Muscle layer of colon (tissue), 2 donors: ENCODE results near the gene CKAP5.

Source experiments
- H3K27ac ChIP-seq: one replicate; pipeline ENCODE4 v1.7.0; 2013; ENCODE audit warnings: low read depth, mild to moderate bottlenecking, low read length, moderate library complexity
- H3K27me3 ChIP-seq, 2 donors: one replicate each; pipeline ENCODE4 v1.7.0; 2013; ENCODE audit warnings: low read length in 2 of 2, mild to moderate bottlenecking in 2 of 2; ENCODE audit not compliant: insufficient read depth in 2 of 2, control insufficient read depth in 1 of 2
- H3K36me3 ChIP-seq: one replicate; pipeline ENCODE4 v1.7.0; 2013; ENCODE audit warnings: mild to moderate bottlenecking, low read length; ENCODE audit not compliant: insufficient read depth
- H3K4me1 ChIP-seq: one replicate; pipeline ENCODE4 v1.7.0; 2013; ENCODE audit warnings: mild to moderate bottlenecking, low read length; ENCODE audit not compliant: insufficient read depth
- H3K4me3 ChIP-seq, 2 donors: one replicate each; pipeline ENCODE4 v1.7.0; 2013; ENCODE audit warnings: low read length in 2 of 2, low read depth in 1 of 2, mild to moderate bottlenecking in 1 of 2, moderate library complexity in 1 of 2
- H3K9ac ChIP-seq: one replicate; pipeline ENCODE4 v1.7.0; 2013; ENCODE audit warnings: low read length
- H3K9me3 ChIP-seq: one replicate; pipeline ENCODE4 v1.7.0; 2013; ENCODE audit warnings: mild to moderate bottlenecking, low read length
- donor health status: abdominal sarcoma.
- donor health status: Adenocarcinoma of cecum.

The CKAP5 gene

DNA sequence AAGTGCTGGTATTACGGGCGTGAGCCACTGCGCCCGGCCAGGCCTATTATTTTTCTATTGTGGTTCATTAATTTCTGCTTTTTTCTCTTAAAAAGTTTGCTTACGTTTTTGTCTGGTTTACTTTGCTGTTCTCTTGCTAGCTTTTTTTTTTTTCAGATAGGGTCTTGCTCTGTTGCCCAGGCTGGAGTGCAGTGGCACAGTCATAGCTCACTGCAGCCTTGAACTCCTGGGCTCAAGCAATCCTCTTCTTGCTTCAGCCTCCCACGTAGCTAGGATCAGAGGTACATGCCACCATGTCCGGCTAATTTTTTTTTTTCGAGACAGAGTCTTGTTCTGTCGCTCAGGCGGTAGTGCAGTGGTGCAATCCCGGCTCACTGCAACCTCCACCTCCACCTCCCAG lies 108.4 kb downstream of the CKAP5 start:
- no peak overlapping the region for H3K27ac ChIP-seq

DNA sequence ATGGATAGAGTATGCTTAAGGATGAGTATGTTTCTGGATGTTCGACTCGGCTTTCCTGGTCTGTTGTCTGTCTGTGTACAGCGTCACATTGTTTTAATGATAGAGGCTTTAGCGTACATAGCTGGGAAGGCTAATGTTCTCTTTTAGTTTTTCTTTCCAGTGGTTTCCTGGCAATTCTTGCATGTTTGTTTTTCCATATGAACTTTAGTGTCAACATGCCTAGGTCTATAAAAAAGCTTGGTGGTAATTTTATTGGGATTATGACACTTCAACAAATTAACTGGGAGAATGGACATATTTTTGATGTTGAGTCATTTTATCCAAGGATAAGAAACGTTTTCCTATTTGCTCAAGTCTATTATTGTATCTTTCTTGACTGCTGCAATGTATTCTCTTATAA lies 109.5 kb downstream of the CKAP5 start:
- H3K9me3 ChIP-seq, result no peaks in the 10 kb centered on the region
- H3K9ac ChIP-seq, result no peak overlapping the region

More for the DNA sequence above, 108.4 kb downstream of the CKAP5 start:
- no peaks in the 10 kb centered on the region for H3K27me3 ChIP-seq
- H3K4me1 ChIP-seq, result no peaks in the 10 kb centered on the region
- no peak overlapping the region for H3K4me3 ChIP-seq
- H3K36me3 ChIP-seq, result no peaks in the 10 kb centered on the region
- H3K9ac ChIP-seq, result no peak overlapping the region
- H3K9me3 ChIP-seq, result no peaks in the 10 kb centered on the region

GRCh38 chr11:46736146-46736545 lies 109.9 kb downstream of the CKAP5 start:
- Histone ChIP-seq H3K9ac (no peak overlapping the region), H3K27me3 (no peaks in the 10 kb centered on the region), H3K4me3 (no peak overlapping the region), H3K36me3 (no peaks in the 10 kb centered on the region), H3K27ac (no peak overlapping the region), H3K9me3 (no peaks in the 10 kb centered on the region), H3K4me1 (no peaks in the 10 kb centered on the region)

More for the DNA sequence above, 109.5 kb downstream of the CKAP5 start:
- H3K36me3 ChIP-seq, result no peaks in the 10 kb centered on the region
- no peaks in the 10 kb centered on the region for H3K4me1 ChIP-seq
- H3K4me3 ChIP-seq, result no peak overlapping the region
- no peak overlapping the region for H3K27ac ChIP-seq
- H3K27me3 ChIP-seq, result no peaks in the 10 kb centered on the region

DNA sequence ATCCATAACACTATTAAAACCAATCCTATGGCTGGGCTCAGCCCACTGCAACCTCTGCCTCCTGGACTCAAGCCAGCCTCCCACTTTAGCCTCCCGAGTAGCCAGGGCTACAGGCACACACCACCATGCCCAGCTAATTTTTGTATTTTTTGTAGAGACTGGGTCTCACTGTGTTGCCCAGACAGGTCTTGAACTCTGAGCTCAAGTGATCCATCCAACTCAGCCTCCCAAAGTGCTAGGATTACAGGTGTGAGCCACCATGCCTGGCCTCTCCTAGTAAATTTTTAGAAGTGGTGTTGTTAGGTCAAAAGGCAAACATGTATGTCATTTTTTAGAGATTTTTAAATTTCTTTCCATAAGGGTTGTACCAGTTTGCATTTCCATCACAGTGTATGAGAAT lies 112.8 kb downstream of the CKAP5 start:
- H3K27me3 ChIP-seq, result no peaks in the 10 kb centered on the region
- H3K9ac ChIP-seq, result no peak overlapping the region
- no peaks in the 10 kb centered on the region for H3K36me3 ChIP-seq

GRCh38 chr11:46731545-46731944 lies 114.5 kb downstream of the CKAP5 start:
- no peaks in the 10 kb centered on the region for H3K27me3 ChIP-seq
- H3K36me3 ChIP-seq, result no peaks in the 10 kb centered on the region

More for the DNA sequence above, 112.8 kb downstream of the CKAP5 start:
- H3K9me3 ChIP-seq, result no peaks in the 10 kb centered on the region
- no peak overlapping the region for H3K27ac ChIP-seq
- H3K4me3 ChIP-seq, result no peak overlapping the region
- no peaks in the 10 kb centered on the region for H3K4me1 ChIP-seq

DNA sequence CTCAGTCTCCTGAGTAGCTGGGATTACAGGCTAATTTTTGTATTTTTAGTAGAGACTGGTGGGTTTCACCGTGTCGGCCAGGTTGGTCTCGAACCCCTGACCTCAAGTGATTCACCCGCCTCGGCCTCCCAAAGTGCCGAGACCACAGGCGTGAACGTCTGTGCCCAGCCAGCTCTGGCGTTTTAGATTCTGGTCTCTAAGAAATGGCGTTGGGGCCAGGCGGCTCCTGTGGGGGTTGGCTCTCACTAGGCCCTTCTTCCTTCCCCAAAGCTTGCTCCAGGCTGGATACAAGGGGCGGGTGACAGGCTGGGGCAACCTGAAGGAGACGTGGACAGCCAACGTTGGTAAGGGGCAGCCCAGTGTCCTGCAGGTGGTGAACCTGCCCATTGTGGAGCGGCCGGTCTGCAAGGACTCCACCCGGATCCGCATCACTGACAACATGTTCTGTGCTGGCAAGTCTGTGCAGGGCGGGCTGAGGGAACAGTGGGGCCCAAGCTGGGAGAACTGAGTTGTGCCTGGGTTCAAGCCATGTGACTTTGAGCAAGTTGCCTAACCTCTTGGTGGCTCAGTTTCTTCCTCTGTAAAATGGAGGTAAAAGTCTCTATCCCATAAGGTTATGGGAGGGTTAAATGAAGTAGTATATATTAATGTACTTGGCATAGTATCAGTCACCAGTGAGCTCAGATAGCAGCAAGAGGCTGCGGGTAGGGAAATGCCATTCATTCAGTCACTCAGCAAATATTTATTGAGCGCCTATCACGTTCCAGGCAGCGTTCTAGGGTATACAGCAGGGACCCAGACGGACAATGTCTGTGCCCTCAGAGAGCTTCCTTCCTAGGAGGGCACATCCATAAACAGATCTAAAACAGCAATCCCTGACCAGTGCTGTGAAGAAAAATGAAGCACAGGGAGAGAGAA lies 116.7 kb downstream of the CKAP5 start:
- no peak overlapping the region for H3K4me3 ChIP-seq
- H3K36me3 ChIP-seq, result no peaks in the 10 kb centered on the region
- H3K27ac ChIP-seq, result no peak overlapping the region
- no peaks in the 10 kb centered on the region for H3K9me3 ChIP-seq
- no peaks in the 10 kb centered on the region for H3K4me1 ChIP-seq
- H3K9ac ChIP-seq, result no peak overlapping the region
- no peaks in the 10 kb centered on the region for H3K27me3 ChIP-seq

More at GRCh38 chr11:46731545-46731944, 114.5 kb downstream of the CKAP5 start:
- Histone ChIP-seq H3K27ac (no peak overlapping the region), H3K9me3 (no peaks in the 10 kb centered on the region), H3K9ac (no peak overlapping the region), H3K4me1 (no peaks in the 10 kb centered on the region), H3K4me3 (no peak overlapping the region)

GRCh38 chr11:46728659-46729040 lies 117.4 kb downstream of the CKAP5 start:
- no peak overlapping the region for H3K4me3 ChIP-seq
- H3K27me3 ChIP-seq, result no peaks in the 10 kb centered on the region
- no peaks in the 10 kb centered on the region for H3K9me3 ChIP-seq
- no peaks in the 10 kb centered on the region for H3K4me1 ChIP-seq
- no peak overlapping the region for H3K27ac ChIP-seq
- H3K36me3 ChIP-seq, result no peaks in the 10 kb centered on the region
- H3K9ac ChIP-seq, result no peak overlapping the region

DNA sequence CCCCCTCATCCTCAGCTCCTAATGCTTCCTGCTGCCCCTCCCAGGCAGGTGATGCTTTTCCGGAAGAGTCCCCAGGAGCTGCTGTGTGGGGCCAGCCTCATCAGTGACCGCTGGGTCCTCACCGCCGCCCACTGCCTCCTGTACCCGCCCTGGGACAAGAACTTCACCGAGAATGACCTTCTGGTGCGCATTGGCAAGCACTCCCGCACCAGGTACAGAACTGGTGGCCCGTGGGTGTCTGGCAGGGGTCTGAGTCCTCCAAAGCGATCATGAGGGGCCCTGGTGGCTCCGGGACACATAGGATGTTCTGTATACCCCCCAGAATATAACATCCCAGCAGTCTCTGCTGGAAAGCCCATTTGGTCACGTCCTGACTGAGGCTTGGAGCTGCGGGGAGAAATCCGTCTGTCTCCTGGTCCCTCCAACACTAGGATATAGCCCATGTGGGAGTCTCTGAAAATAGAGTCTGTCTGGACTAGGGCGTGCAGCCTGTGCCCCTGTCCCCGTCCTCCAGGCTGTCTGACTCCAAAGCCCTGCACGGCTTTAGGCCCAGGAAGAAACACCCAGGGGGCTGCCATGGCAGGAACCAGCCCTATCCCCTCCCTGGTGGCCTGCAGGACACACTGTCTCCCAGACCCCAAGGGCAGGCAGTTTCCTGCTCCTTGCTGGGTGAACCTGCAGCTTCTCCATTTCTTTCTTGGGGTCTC lies 118.0 kb downstream of the CKAP5 start:
- no peaks in the 10 kb centered on the region for H3K27me3 ChIP-seq
- no peak overlapping the region for H3K4me3 ChIP-seq
- H3K36me3 ChIP-seq, result no peaks in the 10 kb centered on the region
- H3K9me3 ChIP-seq, result no peaks in the 10 kb centered on the region
- H3K9ac ChIP-seq, result no peak overlapping the region
- no peaks in the 10 kb centered on the region for H3K4me1 ChIP-seq
- no peak overlapping the region for H3K27ac ChIP-seq

DNA sequence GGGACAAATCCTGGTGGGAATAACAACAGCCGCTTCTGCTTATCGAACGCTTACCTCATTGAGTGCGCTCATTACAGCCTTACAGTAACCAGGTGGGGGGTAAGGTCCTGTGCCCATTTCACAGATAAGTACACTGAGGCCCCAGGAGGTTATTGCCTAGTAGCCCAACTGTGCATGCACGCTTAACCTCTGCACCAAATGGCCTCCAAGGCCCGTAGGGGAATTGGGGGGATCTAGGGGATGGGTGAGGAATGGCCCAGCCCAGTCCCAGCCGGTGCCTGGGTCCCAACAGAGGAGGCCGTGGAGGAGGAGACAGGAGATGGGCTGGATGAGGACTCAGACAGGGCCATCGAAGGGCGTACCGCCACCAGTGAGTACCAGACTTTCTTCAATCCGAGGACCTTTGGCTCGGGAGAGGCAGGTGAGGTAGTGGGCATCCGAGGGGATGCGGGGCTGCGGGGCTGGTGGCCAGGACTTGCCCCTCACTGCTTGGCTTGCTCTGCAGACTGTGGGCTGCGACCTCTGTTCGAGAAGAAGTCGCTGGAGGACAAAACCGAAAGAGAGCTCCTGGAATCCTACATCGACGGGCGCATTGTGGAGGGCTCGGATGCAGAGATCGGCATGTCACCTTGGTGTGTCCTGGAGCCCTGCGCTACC lies 119.7 kb downstream of the CKAP5 start:
- Histone ChIP-seq H3K27ac (no peak overlapping the region), H3K9me3 (no peaks in the 10 kb centered on the region), H3K36me3 (no peaks in the 10 kb centered on the region), H3K9ac (no peak overlapping the region), H3K27me3 (no peaks in the 10 kb centered on the region), H3K4me1 (no peaks in the 10 kb centered on the region), H3K4me3 (no peak overlapping the region)

GRCh38 chr11:46725338-46726205 lies 120.5 kb downstream of the CKAP5 start:
- H3K9ac ChIP-seq, result no peak overlapping the region
- no peaks in the 10 kb centered on the region for H3K27me3 ChIP-seq
- no peaks in the 10 kb centered on the region for H3K4me1 ChIP-seq
- H3K4me3 ChIP-seq, result no peak overlapping the region
- H3K27ac ChIP-seq, result no peak overlapping the region
- no peaks in the 10 kb centered on the region for H3K9me3 ChIP-seq
- no peaks in the 10 kb centered on the region for H3K36me3 ChIP-seq

DNA sequence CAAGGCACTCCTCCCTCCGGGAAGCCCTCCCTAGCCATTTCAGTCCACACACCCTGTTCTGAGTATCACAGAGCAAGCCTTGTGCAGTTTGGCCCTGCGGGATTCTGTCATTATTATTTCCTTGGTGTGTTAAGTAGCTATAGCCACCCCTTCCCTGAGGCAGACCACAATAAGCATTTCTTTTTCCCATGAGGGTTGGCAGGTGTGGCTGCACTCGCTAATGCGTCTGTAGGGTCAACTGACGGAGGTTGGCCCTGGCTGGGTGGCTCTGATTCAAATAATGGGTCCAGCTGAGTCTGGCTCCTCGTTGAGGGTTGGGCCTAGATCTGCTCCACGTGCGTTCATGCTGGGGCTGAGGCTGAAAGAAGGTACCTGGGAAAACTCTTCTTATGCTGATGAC lies 122.0 kb downstream of the CKAP5 start:
- no peak overlapping the region for H3K4me3 ChIP-seq
- H3K9me3 ChIP-seq, result no peaks in the 10 kb centered on the region
- no peaks in the 10 kb centered on the region for H3K36me3 ChIP-seq
- H3K27me3 ChIP-seq, result no peaks in the 10 kb centered on the region
- H3K9ac ChIP-seq, result no peak overlapping the region
- H3K4me1 ChIP-seq, result no peaks in the 10 kb centered on the region
- H3K27ac ChIP-seq, result no peak overlapping the region
